GM19238 (cell line): Measurements from ENCODE around the gene PDE4A.
A peak's percentile ranks its signal among the peaks of the same experiment; 100 is the strongest.
"Not testable (repeated sequence)": the region's sequence is repeated elsewhere in the genome, so short reads cannot be mapped to it uniquely, and the experiment has no call there.

Source experiments
- DNase-seq: peaks from one replicate; pipeline ENCODE4 v3.0.0; 2011; ENCODE audit warnings: low spot score; ENCODE audit not compliant: insufficient read length

PDE4A gene

DNA sequence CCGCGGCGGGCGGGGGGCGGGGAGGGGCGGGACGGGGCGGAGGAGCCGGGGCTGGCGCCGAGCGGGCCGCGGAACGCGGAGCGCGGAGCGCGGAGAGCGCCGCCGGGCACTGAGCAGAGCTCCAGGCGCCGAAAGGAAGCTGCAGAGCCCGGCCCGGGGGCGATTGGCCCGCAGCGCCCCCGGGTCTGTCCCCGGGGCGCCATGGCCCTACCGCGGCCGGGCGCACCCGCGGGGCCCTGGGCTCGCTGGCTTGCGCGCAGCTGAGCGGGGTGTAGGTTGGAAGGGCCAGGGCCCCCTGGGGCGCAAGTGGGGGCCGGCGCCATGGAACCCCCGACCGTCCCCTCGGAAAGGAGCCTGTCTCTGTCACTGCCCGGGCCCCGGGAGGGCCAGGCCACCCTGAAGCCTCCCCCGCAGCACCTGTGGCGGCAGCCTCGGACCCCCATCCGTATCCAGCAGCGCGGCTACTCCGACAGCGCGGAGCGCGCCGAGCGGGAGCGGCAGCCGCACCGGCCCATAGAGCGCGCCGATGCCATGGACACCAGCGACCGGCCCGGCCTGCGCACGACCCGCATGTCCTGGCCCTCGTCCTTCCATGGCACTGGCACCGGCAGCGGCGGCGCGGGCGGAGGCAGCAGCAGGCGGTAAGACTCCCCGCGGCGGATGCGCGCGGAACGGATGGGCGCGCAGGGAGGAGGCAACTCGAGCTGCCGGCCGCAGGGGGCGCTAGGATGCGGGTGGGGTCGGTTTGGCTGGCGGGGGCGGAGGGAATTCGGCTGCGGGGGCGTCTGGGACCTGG lies at the start of gene PDE4A:
TSS of gene PDE4A (plus strand) at position 95 of the 796 bp plus-strand sequence. CDS start at position 322, 227 bp downstream.
- no peak for DNase-seq

- DNase-seq = no peak
Measured at GRCh38 chr19:10372690-10373089, 47.6 kb upstream of the PDE4A start.

DNA sequence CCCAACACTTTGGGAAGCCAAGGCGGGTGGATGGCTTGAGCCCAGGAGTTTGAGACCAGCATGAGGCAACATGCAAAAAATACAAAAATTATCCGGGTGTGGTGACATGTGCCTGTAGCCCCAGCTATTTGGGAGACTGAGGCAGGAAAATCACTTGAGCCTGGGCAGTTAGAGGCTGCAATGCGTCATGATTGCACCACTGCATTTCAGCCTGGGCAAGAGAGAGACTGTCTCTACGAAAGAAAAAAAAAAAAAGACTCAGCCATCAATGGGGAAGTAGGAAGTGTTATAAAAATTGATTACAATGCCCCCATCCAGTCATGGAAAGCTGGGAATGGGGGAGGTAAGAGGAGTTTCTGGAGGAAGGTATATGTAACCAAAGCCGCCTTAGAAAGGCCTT lies 45.4 kb upstream of the PDE4A start:
- no peak for DNase-seq

- not testable (repeated sequence) for DNase-seq
Measured at GRCh38 chr19:10377140-10377640, 43.1 kb upstream of the PDE4A start.

DNA sequence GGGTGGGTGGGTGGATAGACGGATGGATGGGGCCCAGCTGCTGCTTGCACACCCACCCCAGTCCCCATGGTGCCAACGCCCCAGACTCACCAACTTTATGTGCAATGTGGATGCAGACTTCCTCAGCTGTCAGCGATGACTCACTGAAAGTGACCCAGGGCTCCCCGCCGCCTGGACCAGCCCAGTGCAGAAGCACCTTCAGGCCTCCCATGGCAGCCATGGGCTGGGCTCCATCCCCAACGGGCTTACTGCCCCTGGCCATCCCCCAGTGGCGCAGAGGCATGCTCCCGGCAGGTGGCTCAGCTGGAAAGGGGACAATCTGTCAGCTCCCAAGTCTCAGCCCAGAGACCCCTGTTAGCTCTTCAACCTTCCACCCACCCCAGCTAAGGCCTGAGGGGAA lies 42.2 kb upstream of the PDE4A start:
- DNase-seq = no peak

GRCh38 chr19:10379880-10380312 lies 40.4 kb upstream of the PDE4A start:
- no peak for DNase-seq

DNA sequence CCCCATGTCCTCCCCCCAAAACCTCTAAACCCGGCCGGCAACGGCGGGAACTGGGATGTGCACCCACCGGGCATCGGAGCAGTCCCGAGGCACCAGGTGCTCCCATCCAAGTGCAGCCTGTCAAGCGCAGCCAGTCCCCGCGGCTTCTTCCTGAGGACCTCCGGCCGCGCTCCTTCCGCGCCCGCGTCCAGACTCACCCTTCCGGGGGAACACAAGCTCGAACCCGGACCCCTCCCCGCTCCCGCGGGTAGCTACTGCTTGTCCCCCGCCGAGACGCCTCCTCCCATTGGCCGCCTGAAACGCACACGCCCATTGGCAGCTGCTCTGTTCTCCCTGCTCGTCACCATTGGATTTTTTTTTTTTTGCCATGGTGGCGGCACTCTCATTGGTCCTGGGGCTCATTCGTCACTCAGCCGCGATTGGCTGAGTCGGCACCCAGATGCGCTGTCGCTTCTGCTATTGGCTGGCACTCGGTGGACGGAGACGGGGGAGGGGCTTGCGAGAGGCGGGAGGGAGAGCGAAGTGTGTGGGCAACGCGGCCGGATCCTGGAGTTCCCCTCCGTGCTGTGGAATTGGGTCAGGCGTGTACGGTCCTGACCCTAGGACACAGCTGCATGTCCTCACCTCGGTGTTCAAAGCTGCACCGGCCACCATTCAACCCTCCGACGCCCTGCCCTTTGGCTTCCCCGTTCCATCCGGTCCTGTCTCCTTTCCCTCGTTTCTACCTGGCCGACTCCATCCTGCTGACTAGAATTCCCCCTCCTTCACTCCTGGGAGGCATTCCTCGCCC lies 39.8 kb upstream of the PDE4A start, which contains the start of gene TYK2:
TSS of gene TYK2 (minus strand) at position 260 of the 790 bp plus-strand sequence. CDS start 2,166 bp downstream, outside the sequence.
- peak; percentile 100 for DNase-seq

- DNase-seq = not testable (repeated sequence)
Measured at GRCh38 chr19:10383223-10383499, 37.2 kb upstream of the PDE4A start.

DNA sequence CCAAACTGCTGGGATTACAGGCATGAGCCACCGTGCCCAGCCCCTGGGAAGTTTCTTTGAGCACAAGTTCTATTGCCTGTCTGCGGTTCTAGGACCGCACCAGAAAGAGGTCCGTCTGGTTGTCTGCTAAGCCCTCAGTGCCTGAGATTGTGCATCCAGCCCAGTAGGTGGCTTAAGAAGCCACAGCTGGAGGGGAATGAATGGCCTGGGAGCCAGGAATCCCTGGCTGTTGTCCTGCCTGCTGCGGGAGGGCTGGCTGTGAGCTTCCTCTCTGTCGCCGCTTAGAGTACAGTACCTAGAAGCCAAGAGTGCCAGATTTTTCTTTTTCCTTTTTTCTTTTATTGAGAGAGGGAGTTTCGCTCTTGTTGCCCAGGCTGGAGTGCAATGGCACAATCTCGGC lies 35.8 kb upstream of the PDE4A start:
- DNase-seq = no peak

DNA sequence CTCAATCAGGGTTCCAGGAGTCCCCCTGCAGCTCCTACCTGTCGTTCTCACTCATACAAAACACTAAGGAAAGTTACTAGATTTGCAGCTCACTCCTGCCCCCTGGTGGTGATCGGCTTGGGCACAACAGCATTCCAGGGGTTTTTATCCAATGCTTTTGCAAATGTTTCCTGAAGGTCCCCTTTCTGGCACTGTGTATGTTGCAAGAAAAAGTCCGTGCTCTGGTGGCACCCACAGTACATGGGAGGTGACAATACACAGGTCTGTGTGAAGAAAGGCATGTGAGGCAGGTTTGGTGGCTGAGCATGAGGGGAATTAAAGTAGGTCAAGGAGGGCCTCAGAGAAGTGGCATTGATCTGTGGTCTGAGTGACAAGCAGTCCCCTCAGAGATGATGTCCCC lies 31.4 kb upstream of the PDE4A start:
- no peak for DNase-seq

DNA sequence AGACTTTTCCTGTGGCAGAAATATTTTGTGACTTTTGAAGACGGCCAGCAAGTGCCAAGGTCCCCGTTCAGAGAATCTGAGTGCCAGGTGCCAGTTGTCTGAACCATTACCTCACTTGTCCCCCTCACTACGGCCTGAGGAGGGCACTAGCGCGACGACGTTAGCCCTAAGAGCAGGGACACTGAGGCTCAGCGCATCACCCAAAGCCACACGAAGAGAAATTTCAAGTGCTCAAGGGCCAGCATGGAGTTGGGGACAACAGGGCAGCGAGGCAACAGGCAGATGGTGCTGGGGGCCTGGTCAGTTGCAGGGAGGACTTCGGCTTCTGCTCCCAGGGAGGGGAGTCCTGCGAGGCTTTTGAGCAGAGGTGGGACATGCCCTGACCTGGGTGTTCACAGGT lies 30.5 kb upstream of the PDE4A start:
- no peak for DNase-seq

DNA sequence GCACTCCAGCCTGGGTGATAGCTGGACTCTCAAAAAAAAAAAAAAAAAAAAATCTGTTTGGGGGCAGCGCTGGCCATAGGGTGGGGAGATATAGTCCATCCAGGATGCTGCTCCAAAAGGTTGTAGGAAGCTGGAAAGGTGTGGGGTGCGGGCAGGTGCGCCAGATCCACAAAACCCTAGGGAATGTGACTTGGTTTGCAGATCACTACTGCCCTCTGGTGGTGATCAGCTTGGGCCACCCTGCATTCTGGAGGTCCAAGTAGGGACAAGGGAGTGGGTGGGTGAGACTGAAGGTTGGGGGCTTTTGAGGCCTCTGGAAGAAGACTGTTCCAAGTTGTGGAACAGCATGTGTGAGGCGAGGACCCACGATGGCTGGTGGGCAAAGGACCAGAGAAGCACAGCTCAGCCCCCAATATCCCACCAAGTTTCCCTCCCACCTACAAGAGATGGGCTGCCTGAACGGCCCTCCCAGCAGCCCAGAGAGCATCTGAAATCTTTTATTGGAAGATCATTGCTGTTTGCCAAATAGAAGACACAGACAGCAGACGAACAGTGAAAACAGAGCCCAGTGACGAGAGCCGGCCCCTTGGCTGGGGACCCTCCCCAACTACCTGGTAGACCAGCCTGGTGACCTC lies 29.6 kb upstream of the PDE4A start:
- peak; percentile 69 for DNase-seq

DNA sequence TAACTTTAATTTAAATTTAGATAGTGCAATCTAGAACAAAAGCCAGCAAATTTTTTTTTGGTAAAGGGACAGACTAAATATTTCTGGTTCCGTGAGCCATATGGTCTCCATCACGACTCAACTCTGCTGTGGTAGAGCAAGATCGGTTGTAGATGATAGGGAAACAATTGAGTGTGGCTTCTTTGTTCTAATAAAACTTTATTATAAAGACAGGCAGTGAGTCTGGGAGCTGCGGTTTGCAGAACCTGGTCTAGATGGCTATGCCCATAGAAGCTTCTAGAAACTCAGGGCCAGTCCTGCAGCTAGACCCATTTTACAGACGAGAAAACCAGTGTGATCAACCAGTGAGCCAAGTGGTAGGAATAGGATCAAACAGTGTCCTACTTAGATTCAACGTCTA lies 28.2 kb upstream of the PDE4A start:
- no peak for DNase-seq

DNA sequence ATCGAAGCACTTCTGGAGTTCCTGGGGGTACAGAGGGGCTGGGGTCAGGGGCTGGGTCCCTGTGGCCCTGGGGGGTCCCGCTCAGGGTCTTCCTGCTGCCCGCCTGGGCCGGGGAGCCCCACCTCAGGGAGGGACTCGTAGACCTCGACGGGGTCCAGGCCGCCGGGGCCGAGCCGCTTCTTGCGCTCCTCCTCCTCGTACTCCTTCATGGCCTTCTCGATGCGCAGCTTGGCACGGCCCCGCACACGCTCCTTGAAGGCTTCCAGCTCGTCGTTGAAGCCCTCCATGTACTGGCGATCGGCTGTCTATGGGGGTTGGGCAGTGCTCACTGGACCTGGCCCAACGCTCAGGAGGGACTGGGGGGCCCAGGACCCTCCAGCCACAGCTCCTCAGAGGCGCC lies 27.2 kb upstream of the PDE4A start:
- no peak for DNase-seq

DNA sequence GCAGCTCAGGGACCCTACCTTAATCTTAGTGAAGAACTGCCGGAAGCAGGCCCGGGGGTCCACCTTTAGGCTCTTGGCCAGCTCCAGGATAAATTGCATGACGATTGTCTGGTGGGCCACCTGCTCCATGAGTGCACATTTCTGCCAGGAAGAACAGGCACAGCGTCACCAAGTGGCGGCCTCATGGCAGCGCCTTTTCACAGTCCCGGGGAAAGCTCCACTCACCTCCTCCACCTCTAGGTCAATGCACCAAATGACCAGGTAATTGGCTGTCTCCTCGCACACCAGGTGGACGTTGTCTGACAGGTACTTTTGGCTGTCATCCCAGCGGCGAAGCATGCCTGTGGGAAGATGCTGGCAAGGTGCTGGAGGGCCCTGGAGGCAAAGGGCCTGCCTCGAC lies 25.3 kb upstream of the PDE4A start:
- DNase-seq = no peak

DNA sequence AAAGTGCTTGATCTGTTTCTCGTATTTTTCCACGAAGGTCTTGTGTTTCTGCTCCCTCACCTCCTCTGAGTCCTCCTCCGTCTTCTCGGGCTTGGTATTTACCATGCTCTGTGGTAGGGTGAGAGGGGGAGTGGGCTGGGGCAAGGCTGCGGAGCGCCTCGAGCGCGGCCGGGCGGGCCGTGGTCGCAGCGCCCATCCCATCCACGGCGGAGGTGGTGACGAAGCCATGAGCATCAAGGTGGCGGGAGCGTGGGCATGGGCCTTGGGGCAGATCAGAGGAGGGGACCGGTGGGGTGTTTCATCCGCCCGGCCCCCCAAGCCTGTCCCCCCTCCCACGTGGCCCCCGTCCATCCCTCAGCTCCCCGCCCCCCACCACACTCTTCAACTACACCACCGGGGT lies 24.9 kb upstream of the PDE4A start:
- no peak for DNase-seq

DNA sequence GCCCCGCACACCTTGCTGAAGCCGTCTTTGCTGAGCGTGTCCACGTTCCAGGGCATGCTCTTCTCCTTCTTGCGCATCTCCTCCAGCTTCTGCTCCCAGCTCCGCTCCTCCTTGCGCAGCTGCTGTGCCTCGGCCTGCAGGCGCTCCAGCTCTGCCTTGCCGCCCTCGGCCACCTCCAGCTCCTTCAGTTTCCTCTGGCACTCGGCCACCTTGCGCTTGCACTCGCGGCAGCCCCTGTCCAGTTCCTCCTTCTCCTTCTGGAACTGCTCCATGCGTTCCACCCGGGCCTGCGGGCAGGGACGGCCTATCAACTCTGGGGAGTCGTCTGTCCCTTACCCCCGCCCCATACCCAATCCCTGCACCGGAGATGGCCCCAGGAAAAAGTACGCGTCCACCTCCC lies 24.4 kb upstream of the PDE4A start:
- no peak for DNase-seq

GRCh38 chr19:10398819-10399218 lies 21.5 kb upstream of the PDE4A start:
- no peak for DNase-seq

DNA sequence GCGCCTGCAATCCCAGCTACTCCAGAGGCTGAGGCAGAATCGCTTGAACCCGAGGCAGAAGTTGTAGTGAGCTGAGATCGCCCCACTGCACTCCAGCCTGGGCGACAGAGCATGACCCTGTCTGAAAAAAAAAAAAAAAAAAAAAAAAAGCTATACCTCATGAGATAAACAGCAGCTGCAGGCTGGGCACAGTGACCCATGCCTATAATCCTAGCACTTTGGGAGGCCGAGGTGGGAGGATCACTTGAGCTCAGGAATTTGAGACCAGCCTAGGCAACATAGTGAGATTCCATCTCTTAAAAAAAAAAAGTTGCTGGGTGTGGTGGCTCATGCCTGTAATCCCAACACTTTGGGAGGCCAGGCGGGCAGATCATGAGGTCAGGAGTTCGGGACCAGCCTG lies 21.0 kb upstream of the PDE4A start:
- DNase-seq = not testable (repeated sequence)

GRCh38 chr19:10399878-10400277 lies 20.5 kb upstream of the PDE4A start:
- no peak for DNase-seq

DNA sequence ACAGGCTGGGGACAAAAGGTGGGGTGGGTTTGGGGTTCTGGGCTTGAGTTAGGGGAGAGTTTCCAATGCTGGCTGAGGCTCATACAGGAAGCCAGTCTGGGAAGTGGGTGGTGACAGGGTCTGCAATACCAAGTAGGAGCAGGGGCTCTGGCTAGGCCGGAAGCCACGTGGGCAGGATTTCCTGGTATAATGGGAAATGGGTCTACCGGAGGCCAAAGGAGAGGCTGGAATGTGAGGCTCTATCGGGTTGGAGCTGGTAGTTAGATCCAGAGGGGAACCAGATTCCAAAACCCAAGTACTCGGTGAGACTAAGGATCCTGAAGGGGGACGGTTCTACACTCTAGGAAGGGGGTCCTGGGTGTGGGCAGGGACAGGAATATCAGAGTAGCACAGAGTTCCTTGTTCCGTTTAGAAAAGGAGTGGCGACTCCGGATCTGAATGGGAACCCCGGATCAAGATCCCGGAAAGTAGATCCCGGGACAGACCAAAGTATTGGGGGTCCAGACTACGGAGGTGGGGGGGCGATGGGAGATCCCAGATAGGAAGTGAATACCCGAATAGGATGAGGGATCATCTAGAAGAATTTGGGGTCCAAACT lies 17.8 kb upstream of the PDE4A start:
- DNase-seq = no peak
